Kidney epithelial cell (primary cell): ENCODE measurements around the gene FAM170A. TPM values are rescaled to one million over a fixed set of nuclear protein-coding genes. Genes with fewer than 3 reads are reported as not detected.

Experiments
- total RNA-seq: library from RNA; depleted of rRNA; stranded (reverse); fragments of >200 nt; gene quantifications from 2 replicates; pipeline ENCODE4 v1.2.3, GENCODE V29; 2015

Gene FAM170A
- total RNA-seq, 1 donor from 2014 or later, result not detected

Other genes starting within 250 kb of the FAM170A start
- 74.0 and 95.2 TPM in 2 replicates for gene HSD17B4, start 177.1 kb upstream of the FAM170A start, total RNA-seq